ENCODE results near the gene RARG.

- TF ChIP-seq CTCF (IDR thresholded peaks at IDR 0.05) (no peak), ZFX (IDR thresholded peaks at IDR 0.05; ENCODE audit: borderline replicate concordance) (no peak)
Measured at GRCh38 chr12:53201177-53201541, 30.9 kb downstream of the RARG start.

Data from 22Rv1 (cell line).